Astrocyte (in vitro differentiated cells and primary cell): ENCODE measurements around the gene MCUR1. TPM values are rescaled to one million over a fixed set of nuclear protein-coding genes. Genes with fewer than 3 reads are reported as not detected.

ENCODE experiments used
- DNase-seq: peaks from one replicate; pipeline ENCODE4 v3.0.0-alpha.2; 2010; ENCODE audit warnings: low read depth
- FAIRE-seq: peaks from 2 replicates; lab custom pipeline; 2011; peaks lifted over from hg19 to GRCh38; lab: Jason Lieb, UNC
- H2AFZ ChIP-seq: 2 replicates; pipeline ENCODE4 v1.6.0; 2012; ENCODE audit warnings: low read depth, low read length, inconsistent platforms
- H3K27ac ChIP-seq: 2 replicates; pipeline ENCODE4 v1.5.1; 2011; ENCODE audit warnings: low read depth, low read length, inconsistent platforms
- H3K27me3 ChIP-seq: 2 replicates; pipeline ENCODE4 v1.6.0; 2011; ENCODE audit warnings: low read length, inconsistent platforms; ENCODE audit not compliant: insufficient read depth
- H3K36me3 ChIP-seq: 2 replicates; pipeline ENCODE4 v1.5.1; 2011; ENCODE audit warnings: low read length, inconsistent platforms; ENCODE audit not compliant: insufficient read depth
- H3K4me1 ChIP-seq: 2 replicates; pipeline ENCODE4 v1.5.1; 2011; ENCODE audit warnings: low read length, inconsistent platforms; ENCODE audit not compliant: insufficient read depth
- H3K4me2 ChIP-seq: 2 replicates; pipeline ENCODE4 v1.6.0; 2012; ENCODE audit warnings: low read length, inconsistent platforms
- H3K4me3 ChIP-seq: 2 replicates; pipeline ENCODE4 v1.5.1; 2011; ENCODE audit warnings: low read depth, mild to moderate bottlenecking, low read length, inconsistent platforms; ENCODE audit not compliant: insufficient read depth
- H3K79me2 ChIP-seq: 2 replicates; pipeline ENCODE4 v1.6.0; 2012; ENCODE audit warnings: mild to moderate bottlenecking, low read length, inconsistent platforms; ENCODE audit not compliant: insufficient read depth
- H3K9ac ChIP-seq: 2 replicates; pipeline ENCODE4 v1.6.0; 2012; ENCODE audit warnings: mild to moderate bottlenecking, low read length, inconsistent platforms
- H3K9me3 ChIP-seq: 2 replicates; pipeline ENCODE4 v1.5.1; 2012; ENCODE audit warnings: low read depth, mild to moderate bottlenecking, low read length, inconsistent platforms; ENCODE audit not compliant: insufficient read depth
- H4K20me1 ChIP-seq: 2 replicates; pipeline ENCODE4 v1.6.0; 2012; ENCODE audit warnings: low read length, inconsistent platforms; ENCODE audit not compliant: insufficient read depth
- H3K27ac Mint-ChIP-seq: one replicate; pipeline ENCODE4 v1.8.0; 2021; ENCODE audit warnings: mild to moderate bottlenecking, mixed read lengths; ENCODE audit not compliant: unreplicated experiment
- H3K27me3 Mint-ChIP-seq: one replicate; pipeline ENCODE4 v1.8.0; 2021; ENCODE audit warnings: low read depth, mixed read lengths; ENCODE audit not compliant: unreplicated experiment
- H3K36me3 Mint-ChIP-seq: one replicate; pipeline ENCODE4 v1.8.0; 2021; ENCODE audit warnings: low read depth, mixed read lengths; ENCODE audit not compliant: unreplicated experiment
- H3K4me1 Mint-ChIP-seq: one replicate; pipeline ENCODE4 v1.8.0; 2021; ENCODE audit warnings: low read depth, mixed read lengths; ENCODE audit not compliant: unreplicated experiment
- H3K4me3 Mint-ChIP-seq: one replicate; pipeline ENCODE4 v1.8.0; 2021; ENCODE audit warnings: mild to moderate bottlenecking, moderate library complexity, mixed read lengths; ENCODE audit not compliant: unreplicated experiment
- H3K9me3 Mint-ChIP-seq: one replicate; pipeline ENCODE4 v1.8.0; 2021; ENCODE audit warnings: mild to moderate bottlenecking, mixed read lengths; ENCODE audit not compliant: unreplicated experiment
- CTCF ChIP-seq: IDR thresholded peaks from 2 replicates; pipeline ENCODE4 v1.5.1; 2011; ENCODE audit warnings: low read depth, mild to moderate bottlenecking, inconsistent platforms, low read length, moderate library complexity; ENCODE audit not compliant: insufficient read depth
- EZH2 ChIP-seq: IDR thresholded peaks from 2 replicates; pipeline ENCODE4 v1.6.1; 2012; ENCODE audit warnings: mild to moderate bottlenecking, low read length, inconsistent platforms; ENCODE audit not compliant: insufficient read depth
- total RNA-seq: library from RNA; stranded (reverse); gene quantifications from 2 replicates; pipeline ENCODE4 v1.2.1, GENCODE V29; 2021

MCUR1 gene
- total RNA-seq, 1 donor from 2014 or later, result 21.5 TPM

GRCh38 chr6:13841936-13842335, 27.6 kb upstream of the MCUR1 start:
- Histone ChIP-seq H3K9ac (no peak overlapping the region), H3K4me1 (no peaks in the 10 kb centered on the region), H4K20me1 (no peaks in the 10 kb centered on the region), H3K9me3 (no peaks in the 10 kb centered on the region), H3K4me3 (no peak overlapping the region), H2AFZ (no peak overlapping the region), H3K79me2 (no peaks in the 10 kb centered on the region), H3K36me3 (no peaks in the 10 kb centered on the region), H3K4me2 (no peak overlapping the region), H3K27ac (no peak overlapping the region), H3K27me3 (no peaks in the 10 kb centered on the region)
- DNase-seq (no peak), FAIRE-seq (no peak)
- H3K27me3 Mint-ChIP-seq, result no peaks in the 10 kb centered on the region
- H3K9me3 Mint-ChIP-seq, result no peaks in the 10 kb centered on the region
- TF ChIP-seq CTCF (no peak), EZH2 (no peak)
- H3K4me1 Mint-ChIP-seq, result peaks cover 4% of the 10 kb centered on the region
- H3K4me3 Mint-ChIP-seq, result no peak overlapping the region
- H3K36me3 Mint-ChIP-seq, result no peaks in the 10 kb centered on the region
- peak overlapping the region; percentile 15 for H3K27ac Mint-ChIP-seq

GRCh38 chr6:13838616-13839015, 24.3 kb upstream of the MCUR1 start:
- FAIRE-seq (no peak), DNase-seq (no peak)
- Mint-ChIP-seq H3K36me3 (no peaks in the 10 kb centered on the region), H3K4me1 (peaks cover 4% of the 10 kb centered on the region), H3K4me3 (no peak overlapping the region), H3K9me3 (no peaks in the 10 kb centered on the region), H3K27me3 (no peaks in the 10 kb centered on the region), H3K27ac (no peak overlapping the region)
- TF ChIP-seq CTCF (no peak), EZH2 (no peak)
- Histone ChIP-seq H3K4me1 (no peaks in the 10 kb centered on the region), H3K79me2 (no peaks in the 10 kb centered on the region), H3K4me3 (no peak overlapping the region), H3K4me2 (no peak overlapping the region), H2AFZ (no peak overlapping the region), H3K27ac (no peak overlapping the region), H3K9ac (no peak overlapping the region), H3K36me3 (no peaks in the 10 kb centered on the region), H4K20me1 (no peaks in the 10 kb centered on the region), H3K27me3 (peaks cover 5% of the 10 kb centered on the region), H3K9me3 (no peaks in the 10 kb centered on the region)

GRCh38 chr6:13836170-13836569, 21.8 kb upstream of the MCUR1 start:
- no peak for FAIRE-seq
- no peaks in the 10 kb centered on the region for H3K9me3 Mint-ChIP-seq
- H3K36me3 ChIP-seq, result no peaks in the 10 kb centered on the region

More at GRCh38 chr6:13836170-13836569, 21.8 kb upstream of the MCUR1 start:
- H3K27me3 Mint-ChIP-seq, result no peaks in the 10 kb centered on the region
- Histone ChIP-seq H4K20me1 (no peaks in the 10 kb centered on the region), H3K9ac (no peak overlapping the region), H3K9me3 (no peaks in the 10 kb centered on the region), H2AFZ (no peak overlapping the region), H3K4me1 (no peaks in the 10 kb centered on the region), H3K27me3 (peaks cover 5% of the 10 kb centered on the region), H3K27ac (no peak overlapping the region), H3K4me3 (no peak overlapping the region), H3K79me2 (no peaks in the 10 kb centered on the region), H3K4me2 (no peak overlapping the region)
- TF ChIP-seq CTCF, result no peak
- no peak for TF ChIP-seq EZH2
- no peak for DNase-seq
- no peak overlapping the region for H3K4me3 Mint-ChIP-seq
- no peaks in the 10 kb centered on the region for H3K36me3 Mint-ChIP-seq
- no peaks in the 10 kb centered on the region for H3K4me1 Mint-ChIP-seq
- H3K27ac Mint-ChIP-seq, result no peak overlapping the region
